Measurements from ENCODE around the gene IL10RA.

DNA sequence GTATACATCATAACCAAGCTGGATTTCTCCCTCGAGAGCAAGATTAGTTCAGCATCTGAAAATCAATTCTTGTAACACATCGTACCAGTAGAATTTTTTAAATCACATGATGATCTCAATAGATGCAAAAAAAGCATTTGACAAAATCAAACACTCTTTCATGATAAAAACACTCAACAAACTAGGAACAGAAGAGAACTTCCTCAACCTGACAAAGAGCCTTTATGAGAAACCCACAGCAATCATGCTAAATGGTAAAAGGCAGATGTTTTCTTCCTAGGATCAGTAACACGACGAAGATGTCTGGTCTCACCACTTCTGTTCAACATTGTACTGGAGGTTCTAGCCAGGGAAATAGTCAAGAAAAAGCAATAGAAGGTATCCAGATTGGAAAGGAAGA lies 56.6 kb downstream of the IL10RA start:
- TF ChIP-seq, protein P1, sequence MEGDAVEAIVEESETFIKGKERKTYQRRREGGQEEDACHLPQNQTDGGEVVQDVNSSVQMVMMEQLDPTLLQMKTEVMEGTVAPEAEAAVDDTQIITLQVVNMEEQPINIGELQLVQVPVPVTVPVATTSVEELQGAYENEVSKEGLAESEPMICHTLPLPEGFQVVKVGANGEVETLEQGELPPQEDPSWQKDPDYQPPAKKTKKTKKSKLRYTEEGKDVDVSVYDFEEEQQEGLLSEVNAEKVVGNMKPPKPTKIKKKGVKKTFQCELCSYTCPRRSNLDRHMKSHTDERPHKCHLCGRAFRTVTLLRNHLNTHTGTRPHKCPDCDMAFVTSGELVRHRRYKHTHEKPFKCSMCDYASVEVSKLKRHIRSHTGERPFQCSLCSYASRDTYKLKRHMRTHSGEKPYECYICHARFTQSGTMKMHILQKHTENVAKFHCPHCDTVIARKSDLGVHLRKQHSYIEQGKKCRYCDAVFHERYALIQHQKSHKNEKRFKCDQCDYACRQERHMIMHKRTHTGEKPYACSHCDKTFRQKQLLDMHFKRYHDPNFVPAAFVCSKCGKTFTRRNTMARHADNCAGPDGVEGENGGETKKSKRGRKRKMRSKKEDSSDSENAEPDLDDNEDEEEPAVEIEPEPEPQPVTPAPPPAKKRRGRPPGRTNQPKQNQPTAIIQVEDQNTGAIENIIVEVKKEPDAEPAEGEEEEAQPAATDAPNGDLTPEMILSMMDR (IDR thresholded peaks at IDR 0.05), result no peak
- no peak for TF ChIP-seq POLR2A (IDR thresholded peaks at IDR 0.05)

All from Peyer's patch (tissue), 4 donors.